Measurements from ENCODE around the gene KRT79.

The KRT79 gene

GRCh38 chr12:52818887-52819420 is 15.2 kb downstream of the KRT79 start:
- DNase-seq (ENCODE audit: low read depth) = no peak

DNA sequence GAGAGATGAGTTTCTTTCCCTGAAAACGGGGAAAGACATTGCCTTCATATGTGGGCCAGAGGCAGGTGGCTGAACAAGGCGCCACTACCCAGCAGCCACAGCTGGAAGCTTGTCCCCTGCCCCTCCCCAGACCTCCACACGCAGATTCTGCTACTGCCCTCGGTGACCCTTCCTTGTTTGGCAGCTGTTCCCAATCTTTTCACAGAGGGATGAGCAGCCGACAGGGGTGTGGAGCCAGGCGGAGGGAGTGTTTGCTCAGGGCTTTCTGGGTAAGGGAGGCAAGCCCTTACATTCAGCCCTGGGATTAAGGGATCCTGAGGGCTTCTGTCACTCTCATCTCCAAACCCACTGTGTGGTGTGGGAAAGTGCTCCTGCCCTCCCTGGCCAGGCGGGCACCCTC is 15.7 kb downstream of the KRT79 start:
- DNase-seq (ENCODE audit: low read depth) = no peak

DNA sequence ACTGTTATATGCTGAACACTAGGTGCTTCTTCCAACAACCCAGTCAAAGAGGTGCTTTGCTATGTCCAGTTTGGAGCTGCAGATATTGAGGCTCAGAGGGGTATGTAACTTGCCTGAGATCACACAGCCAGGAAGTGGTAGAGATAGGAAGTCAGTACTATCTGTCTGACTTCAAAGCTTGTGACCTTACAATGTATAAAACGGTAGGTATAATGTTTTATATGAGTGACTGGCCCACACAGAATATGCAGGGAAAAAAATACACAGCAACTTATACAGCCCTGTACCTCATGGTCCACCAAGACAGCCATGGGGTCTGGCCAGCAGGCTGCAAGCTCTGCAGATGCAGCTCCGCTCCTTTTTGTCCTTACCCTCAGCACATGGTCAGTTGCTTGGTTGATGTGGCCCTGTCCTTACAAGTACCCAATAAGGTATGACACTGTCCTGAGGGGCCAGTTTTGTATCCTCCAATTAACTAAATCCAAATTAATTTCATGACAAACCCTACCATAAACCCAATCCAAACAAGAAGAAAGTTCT is 16.3 kb downstream of the KRT79 start:
- no peak for DNase-seq (ENCODE audit: low read depth)

DNA sequence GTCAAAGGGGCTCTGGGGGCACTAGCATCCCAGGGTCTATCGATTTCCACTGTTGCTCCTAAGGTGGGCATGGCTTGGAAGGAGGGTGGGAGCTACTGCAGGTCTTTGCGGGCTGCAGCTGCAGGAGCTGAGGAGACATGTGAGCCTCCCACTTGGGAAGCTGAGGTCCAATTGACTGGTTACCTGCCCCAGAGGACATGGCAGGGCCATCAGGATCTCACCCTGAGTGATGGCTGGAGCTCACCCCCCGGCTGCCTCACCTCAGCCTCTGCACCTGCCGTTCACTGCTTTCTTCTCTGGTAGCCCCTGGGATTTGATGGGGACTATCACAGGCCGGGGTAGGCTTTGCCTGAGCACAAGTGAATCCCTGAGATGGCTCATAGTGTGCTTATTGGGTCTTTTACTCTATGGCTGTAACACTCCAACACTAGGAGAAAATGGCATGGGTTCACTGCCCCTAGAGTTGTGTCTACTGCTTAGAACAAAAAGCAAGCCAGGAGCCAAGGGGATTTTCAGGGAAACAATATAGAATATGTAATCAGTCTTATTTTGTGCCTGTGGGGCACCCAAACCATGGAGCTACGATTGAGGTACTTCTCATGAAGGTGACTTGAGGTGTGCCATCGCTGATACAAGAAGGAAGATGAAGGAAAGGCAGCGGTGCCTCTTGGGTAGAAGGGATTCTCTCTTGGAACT is 17.0 kb downstream of the KRT79 start:
- no peak for DNase-seq (ENCODE audit: low read depth)

- DNase-seq (ENCODE audit: low read depth) = no peak
Measured at GRCh38 chr12:52815676-52816588, 18.2 kb downstream of the KRT79 start.

DNA sequence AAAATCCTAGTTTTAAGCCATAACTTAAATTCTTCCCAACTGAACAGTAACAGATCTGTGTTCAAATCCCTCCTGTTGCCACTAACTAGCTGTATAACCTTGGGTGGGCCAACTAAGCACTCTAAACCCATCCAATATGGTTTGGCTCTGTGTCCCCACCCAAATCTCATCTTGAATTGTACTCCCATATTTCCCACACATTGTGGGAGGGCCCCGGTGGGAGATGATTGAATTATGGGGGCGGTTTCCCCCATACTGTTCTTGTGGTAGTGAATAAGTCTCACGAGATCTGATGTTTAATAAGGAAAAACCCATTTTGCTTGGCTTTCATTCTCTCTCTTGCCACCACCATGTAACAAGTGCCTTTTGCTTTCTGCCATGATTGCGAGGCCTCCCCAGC is 18.9 kb downstream of the KRT79 start:
- no peak for DNase-seq (ENCODE audit: low read depth)

GRCh38 chr12:52814710-52815155 is 19.4 kb downstream of the KRT79 start:
- DNase-seq (ENCODE audit: low read depth) = no peak

DNA sequence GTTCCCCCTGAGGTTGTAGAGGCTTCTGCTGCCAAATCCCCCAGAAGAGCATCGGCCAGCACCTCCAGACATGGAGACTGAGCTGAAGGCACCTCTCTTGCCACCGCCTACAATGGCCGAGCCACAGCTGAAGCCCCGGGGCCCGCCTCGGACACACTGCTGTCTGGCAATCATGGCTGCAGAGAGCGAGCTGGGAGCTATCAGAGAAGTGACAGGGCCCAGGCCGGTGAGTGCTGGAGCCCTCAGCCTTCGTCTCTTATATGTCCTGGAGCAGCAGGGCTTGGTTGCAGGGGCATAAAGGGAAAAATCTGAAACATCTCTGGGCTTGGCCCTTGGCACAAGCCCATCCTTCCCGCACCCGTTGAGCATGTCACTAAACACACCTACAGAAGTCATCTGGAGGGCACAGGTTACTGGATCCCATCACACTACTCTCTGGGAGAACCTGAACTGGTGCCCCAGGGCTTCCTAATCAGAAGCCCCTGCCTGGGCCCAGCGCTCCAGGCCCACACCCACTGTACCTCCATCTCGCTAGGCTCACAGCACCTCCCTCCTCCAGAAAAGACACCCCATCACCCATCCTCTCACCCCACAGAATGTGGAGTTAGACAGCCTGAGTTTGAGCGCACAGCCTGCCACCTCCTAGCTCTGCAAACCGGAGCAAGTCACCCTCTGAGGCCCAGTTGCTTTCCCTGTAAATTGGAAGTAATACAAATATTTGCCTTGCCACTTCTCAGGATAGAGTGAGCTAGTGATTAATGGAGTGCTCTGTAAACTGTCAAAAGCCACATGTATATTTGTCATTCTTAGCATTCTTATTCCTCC is 20.0 kb downstream of the KRT79 start, which contains the start of gene KRT4:
KRT4 (minus strand) TSS at position 232 of the 825 bp plus-strand sequence; CDS start at position 174, 58 bp downstream.
- no peak for DNase-seq (ENCODE audit: low read depth)

GRCh38 chr12:52813203-52813819 is 20.8 kb downstream of the KRT79 start:
- DNase-seq (ENCODE audit: low read depth) = no peak

DNA sequence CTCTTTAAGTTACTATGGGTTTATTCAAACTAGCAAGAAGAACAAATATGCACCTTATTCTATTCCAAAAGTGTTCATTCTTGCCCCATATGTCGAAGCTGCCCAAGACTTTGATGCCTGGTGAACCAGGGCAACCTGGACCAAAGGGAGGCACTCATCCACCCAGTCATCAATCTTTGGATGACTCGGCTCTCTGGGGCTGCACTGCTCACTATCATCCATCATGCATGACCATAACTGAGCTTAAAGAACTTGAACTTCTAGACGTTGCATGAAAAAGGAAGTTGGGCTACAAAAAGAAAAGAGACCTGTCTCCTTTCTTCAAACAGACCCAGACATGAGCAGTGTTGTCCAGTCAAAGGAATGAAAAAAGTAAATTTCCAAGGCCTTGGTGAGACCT is 21.4 kb downstream of the KRT79 start:
- DNase-seq (ENCODE audit: low read depth) = no peak

DNA sequence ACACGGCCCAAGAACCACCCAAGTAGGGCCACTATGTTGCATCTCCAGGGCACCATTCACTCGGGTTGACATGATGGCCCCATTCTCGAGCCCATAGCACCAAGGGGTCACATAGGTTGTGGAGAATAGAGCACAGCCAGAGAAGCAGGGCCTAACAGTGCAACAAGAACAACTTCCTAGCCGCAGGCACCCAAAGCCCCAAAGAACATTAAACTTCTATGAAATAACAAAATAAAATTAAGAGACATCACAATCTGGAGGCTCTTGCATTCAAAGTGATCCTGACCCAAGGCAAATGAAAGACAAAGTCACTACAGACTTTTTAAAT is 22.1 kb downstream of the KRT79 start:
- no peak for DNase-seq (ENCODE audit: low read depth)

DNA sequence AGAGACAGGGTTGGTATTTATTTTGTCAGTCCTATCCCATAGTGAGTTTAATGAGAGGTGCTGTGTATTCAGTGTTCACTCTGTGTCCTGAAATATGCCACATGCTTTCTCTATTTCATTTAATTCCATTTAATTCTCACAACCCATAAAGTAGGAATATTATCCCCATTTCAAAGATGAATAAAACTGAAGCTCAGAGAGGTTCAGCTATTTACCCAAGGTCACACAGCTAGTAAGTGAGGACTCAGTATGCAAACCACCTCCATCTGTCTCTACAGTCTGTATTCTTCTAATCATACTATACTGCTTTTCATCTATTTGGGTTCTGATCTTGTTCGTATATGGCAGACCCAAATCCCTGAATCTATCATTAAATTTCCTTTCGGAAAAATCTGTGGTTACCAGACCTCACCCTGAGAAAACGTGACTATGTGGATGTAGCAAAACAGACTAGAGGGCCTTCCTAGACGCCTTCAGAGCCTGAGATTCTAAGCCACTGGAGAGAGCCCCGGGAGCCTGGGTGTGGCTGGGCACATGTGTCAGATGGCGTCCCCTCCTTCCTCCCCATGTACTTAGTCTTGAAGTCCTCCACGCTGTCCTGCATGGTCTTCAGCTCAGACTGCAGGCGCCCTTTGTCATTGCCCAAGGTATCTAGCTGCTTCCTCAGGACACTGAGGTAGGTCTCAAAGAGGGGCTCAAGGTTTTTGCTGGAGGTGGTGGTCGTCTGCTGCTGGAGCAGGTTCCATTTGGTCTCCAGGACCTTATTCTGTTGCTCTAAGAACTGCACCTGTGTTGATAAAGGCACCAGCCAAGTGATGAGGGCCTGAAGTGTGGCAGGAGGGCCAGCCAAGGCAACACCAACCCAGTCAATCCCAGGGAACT is 22.7 kb downstream of the KRT79 start:
- DNase-seq (ENCODE audit: low read depth) = no peak

GRCh38 chr12:52810554-52810953 is 23.6 kb downstream of the KRT79 start:
- DNase-seq (ENCODE audit: low read depth) = no peak

- DNase-seq (ENCODE audit: low read depth) = no peak
Measured at GRCh38 chr12:52809166-52809565, 24.9 kb downstream of the KRT79 start.

DNA sequence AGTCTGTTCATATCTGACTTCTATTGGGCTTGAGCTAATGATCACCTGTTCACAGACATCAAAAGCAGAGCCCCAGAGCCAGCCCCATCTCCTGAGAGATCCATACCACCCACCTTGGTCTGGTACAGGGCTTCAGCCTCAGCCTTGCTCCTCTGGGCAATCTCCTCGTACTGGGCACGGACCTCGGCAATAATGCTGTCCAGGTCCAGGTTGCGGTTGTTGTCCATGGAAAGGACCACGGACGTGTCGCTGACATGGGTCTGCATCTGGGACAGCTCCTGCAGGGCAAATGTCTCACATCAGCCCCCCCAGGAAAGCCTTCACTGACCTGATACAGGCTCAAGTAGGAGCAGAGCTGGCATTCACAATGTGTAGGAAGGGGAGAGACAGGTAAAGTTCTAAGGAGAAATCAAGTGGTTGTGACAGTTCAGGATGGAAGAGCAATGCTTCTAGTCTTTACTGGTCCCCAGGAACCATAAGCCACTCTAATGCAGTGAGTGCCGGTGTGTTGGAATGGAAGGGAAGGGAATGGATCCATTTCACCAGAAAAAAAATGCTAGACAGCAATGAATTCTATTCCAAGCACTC is 25.4 kb downstream of the KRT79 start:
- DNase-seq (ENCODE audit: low read depth) = no peak

- DNase-seq (ENCODE audit: low read depth) = no peak
Measured at GRCh38 chr12:52807544-52808470, 26.3 kb downstream of the KRT79 start.

DNA sequence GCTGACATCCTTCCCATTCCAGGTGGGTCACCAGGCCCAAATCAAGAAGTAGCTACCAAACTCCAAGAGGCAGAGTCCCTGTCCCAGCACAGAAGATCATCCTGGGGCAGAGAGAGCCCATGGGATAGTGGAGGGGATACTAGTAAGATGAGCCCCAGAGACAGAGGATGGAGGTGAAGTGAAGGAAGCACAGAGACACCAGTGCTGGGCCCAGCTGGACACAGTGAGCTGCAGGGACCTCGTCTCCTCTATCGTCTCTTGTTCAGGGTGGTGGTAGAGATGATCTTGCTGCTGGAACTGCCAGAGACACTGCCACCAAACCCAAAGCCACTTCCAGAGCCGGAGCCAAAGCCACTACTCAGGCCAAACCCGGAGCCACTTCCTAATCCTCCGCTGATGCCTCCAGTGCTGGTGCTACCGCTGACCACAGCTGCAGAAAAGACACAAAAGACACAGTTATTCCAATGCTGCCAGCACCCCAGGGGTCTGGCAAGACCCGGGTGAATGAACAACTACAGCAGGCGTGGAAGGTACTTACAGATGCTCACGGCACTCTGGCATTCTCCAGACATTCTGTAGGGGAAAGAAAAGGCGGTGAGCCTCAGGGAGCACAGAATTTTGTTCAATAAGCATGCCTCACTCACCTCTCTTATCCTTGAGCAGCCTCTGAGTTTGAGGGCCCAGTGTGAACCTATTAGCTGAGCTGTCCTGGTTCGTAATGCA is 27.1 kb downstream of the KRT79 start:
- no peak for DNase-seq (ENCODE audit: low read depth)

- DNase-seq (ENCODE audit: low read depth) = no peak
Measured at GRCh38 chr12:52806169-52806811, 27.8 kb downstream of the KRT79 start.
